DOHH2 (cell line): ENCODE data around the gene ADCY6.

ENCODE experiments used
- H3F3A ChIP-seq: fragments of 200-600 bp; sonication (generic), shearing (Covaris generic); 2 replicates; pipeline ENCODE4 v1.6.0; 2016; ENCODE audit warnings: antibody characterized with exemption, mild to moderate bottlenecking; ENCODE audit not compliant: control insufficient read depth, insufficient read depth
- H3K27ac ChIP-seq: fragments of 200-600 bp; sonication (generic); 2 replicates; pipeline ENCODE4 v1.5.1; 2014; ENCODE audit warnings: low read depth, mild to moderate bottlenecking, low read length, moderate library complexity
- H3K27me3 ChIP-seq: fragments of 200-600 bp; sonication (generic); 2 replicates; pipeline ENCODE4 v1.6.1; 2014; ENCODE audit warnings: mild to moderate bottlenecking, low read length, mixed read lengths; ENCODE audit not compliant: control insufficient read depth
- H3K36me3 ChIP-seq: fragments of 200-600 bp; sonication (generic); 2 replicates; pipeline ENCODE4 v1.6.1; 2014; ENCODE audit warnings: mild to moderate bottlenecking, low read length, moderate library complexity, mixed read lengths; ENCODE audit not compliant: control insufficient read depth
- H3K4me1 ChIP-seq: fragments of 200-600 bp; sonication (generic); 2 replicates; pipeline ENCODE4 v1.6.1; 2014; ENCODE audit warnings: mild to moderate bottlenecking, low read length, mixed read lengths; ENCODE audit not compliant: control insufficient read depth
- H3K4me2 ChIP-seq: fragments of 200-600 bp; sonication (generic); 2 replicates; pipeline ENCODE4 v1.6.0; 2014; ENCODE audit warnings: mild to moderate bottlenecking, low read length, moderate library complexity
- H3K4me3 ChIP-seq: fragments of 200-600 bp; sonication (generic); 2 replicates; pipeline ENCODE4 v1.5.1; 2014; ENCODE audit warnings: mild to moderate bottlenecking, low read length, mixed read lengths
- H3K79me2 ChIP-seq: fragments of 200-600 bp; sonication (generic); 2 replicates; pipeline ENCODE4 v1.6.1; 2014; ENCODE audit warnings: mild to moderate bottlenecking, low read length, mixed read lengths; ENCODE audit not compliant: control insufficient read depth
- H3K9me2 ChIP-seq: fragments of 200-600 bp; sonication (generic); replicated peaks from 2 replicates; pipeline ENCODE4 v1.6.1; 2014; ENCODE audit warnings: mild to moderate bottlenecking, low read length, mixed read lengths; ENCODE audit not compliant: control insufficient read depth
- H3K9me3 ChIP-seq: fragments of 200-600 bp; sonication (generic); 2 replicates; pipeline ENCODE4 v1.6.1; 2014; ENCODE audit warnings: antibody characterized with exemption, low read length, mixed read lengths; ENCODE audit not compliant: control insufficient read depth, insufficient read depth
- H4K20me1 ChIP-seq: fragments of 200-600 bp; sonication (generic); 2 replicates; pipeline ENCODE4 v1.6.0; 2014; ENCODE audit warnings: low read depth, mild to moderate bottlenecking, antibody characterized with exemption, low read length, moderate library complexity; ENCODE audit not compliant: control insufficient read depth, insufficient read depth
- EZH2phosphoT487 ChIP-seq: fragments of 200-600 bp; sonication (generic); IDR thresholded peaks from 2 replicates; pipeline ENCODE4 v1.6.1; 2017; ENCODE audit warnings: borderline replicate concordance, mild to moderate bottlenecking, antibody characterized with exemption, low read length, moderate library complexity, mixed read lengths
- TF ChIP-seq, protein P1 (sequence below): fragments of 200-600 bp; sonication (generic); IDR thresholded peaks from one replicate; pipeline ENCODE4 v1.5.1; 2014; ENCODE audit warnings: antibody characterized with exemption, mild to moderate bottlenecking, low read depth, low read length; ENCODE audit not compliant: poor library complexity, severe bottlenecking

ADCY6 gene

DNA sequence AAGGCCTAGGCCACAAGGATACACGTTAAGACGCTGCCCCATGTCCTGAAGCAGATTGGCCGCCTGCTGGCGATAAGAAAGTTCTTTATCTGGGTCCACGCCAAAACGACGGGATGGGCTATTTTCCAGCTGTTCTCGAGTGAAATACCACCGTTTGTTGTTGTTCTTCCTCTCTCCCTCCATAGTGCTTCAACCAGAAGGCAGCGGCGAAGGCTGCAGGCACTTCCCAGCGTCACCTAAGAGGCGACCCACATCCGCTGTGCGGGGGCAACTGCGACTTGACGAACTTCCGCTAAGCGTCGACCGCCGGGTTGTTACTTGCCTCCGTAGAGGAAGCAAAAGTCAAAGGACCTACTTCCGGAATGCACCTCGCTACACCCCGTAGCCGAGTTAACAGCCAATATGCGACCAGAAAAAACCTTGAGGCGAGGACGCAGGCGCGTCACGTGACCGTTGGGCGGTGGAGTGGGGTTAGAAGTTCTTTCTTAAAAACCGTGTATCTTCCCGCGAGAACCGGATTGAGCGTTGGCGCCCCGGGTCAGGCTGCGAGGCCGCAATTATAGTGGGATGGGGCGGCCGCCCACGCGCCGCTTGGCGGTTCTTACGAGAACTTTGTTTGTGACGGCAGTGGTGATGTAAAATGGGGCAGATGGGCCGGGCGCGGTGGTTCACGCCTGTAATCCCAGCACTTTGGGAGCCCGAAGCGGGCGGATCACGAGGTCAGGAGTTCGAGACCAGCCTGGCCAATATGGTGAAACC is 72.2 kb downstream of the ADCY6 start, which contains the start of gene CCNT1:
TSS of gene CCNT1 (minus strand) at position 215 of the 759 bp plus-strand sequence. CDS start at position 183, 32 bp downstream.
- Histone ChIP-seq H3K9me3 (peaks cover 17% of the 10 kb centered on the region), H3K79me2 (peaks cover 58% of the 10 kb centered on the region), H3F3A (peaks cover 4% of the 10 kb centered on the region; the same call in 1 of the 2 replicates), H3K27me3 (no peaks in the 10 kb centered on the region), H3K4me3 (peak within 1 kb of the TSS; percentile 97), H3K36me3 (peaks cover 47% of the 10 kb centered on the region), H4K20me1 (peaks cover 13% of the 10 kb centered on the region; the same call in 1 of the 2 replicates), H3K4me2 (peak within 1 kb of the TSS; percentile 90), H3K4me1 (peaks cover 28% of the 10 kb centered on the region), H3K27ac (peak within 1 kb of the TSS; percentile 87), H3K9me2 (no peaks in the 10 kb centered on the region)
- TF ChIP-seq, protein P1, sequence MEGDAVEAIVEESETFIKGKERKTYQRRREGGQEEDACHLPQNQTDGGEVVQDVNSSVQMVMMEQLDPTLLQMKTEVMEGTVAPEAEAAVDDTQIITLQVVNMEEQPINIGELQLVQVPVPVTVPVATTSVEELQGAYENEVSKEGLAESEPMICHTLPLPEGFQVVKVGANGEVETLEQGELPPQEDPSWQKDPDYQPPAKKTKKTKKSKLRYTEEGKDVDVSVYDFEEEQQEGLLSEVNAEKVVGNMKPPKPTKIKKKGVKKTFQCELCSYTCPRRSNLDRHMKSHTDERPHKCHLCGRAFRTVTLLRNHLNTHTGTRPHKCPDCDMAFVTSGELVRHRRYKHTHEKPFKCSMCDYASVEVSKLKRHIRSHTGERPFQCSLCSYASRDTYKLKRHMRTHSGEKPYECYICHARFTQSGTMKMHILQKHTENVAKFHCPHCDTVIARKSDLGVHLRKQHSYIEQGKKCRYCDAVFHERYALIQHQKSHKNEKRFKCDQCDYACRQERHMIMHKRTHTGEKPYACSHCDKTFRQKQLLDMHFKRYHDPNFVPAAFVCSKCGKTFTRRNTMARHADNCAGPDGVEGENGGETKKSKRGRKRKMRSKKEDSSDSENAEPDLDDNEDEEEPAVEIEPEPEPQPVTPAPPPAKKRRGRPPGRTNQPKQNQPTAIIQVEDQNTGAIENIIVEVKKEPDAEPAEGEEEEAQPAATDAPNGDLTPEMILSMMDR, result no peak
- no peak for TF ChIP-seq EZH2phosphoT487
